Measurements from ENCODE around the gene LHFPL6. TPM values are rescaled to one million over a fixed set of nuclear protein-coding genes. Genes with fewer than 3 reads are reported as not detected.

Gene LHFPL6
- total and polyA plus RNA-seq, 10 of the 15 experiments (the other 5 are each of a cell fraction or from before 2014, with no cell fraction given) = 0.11 to 4.6 (median 0.41) TPM

- FAIRE-seq (peak; percentile 76), ATAC-seq (peak; percentile 98), DNase-seq (ENCODE audit: low read depth, low spot score) (peak; percentile 73)
- intact Hi-C loops (cut with micrococcal nuclease; ENCODE audit: unreplicated experiment) (loop anchor here (5.0 kb wide), 1 partner anchor 50 kb away; no protein-coding TSS in a partner anchor), in situ Hi-C loops (cut with MboI) (no loop called here)
- BruUV-seq (replicated peaks) = no TSS peak
- H3K9ac ChIP-seq (ENCODE audit: control insufficient read depth, insufficient read depth, low read length) = no peak overlapping the region
- H3K36me3 ChIP-seq (ENCODE audit: control insufficient read depth in 2 of 2, insufficient read depth in 2 of 2, low read length in 1 of 2) = no peaks in the 10 kb centered on the region
- H2AFZ ChIP-seq (ENCODE audit: control insufficient read depth, low read depth, low read length) = no peak overlapping the region
- H3K4me1 ChIP-seq (ENCODE audit: control insufficient read depth, insufficient read depth, low read length) = peaks cover 14% of the 10 kb centered on the region
- H3K79me2 ChIP-seq (ENCODE audit: control insufficient read depth, insufficient read depth, low read length) = no peaks in the 10 kb centered on the region
- no peaks in the 10 kb centered on the region for H4K20me1 ChIP-seq (ENCODE audit: control insufficient read depth, insufficient read depth)
- CTCF ChIA-PET = interaction anchor here (1.0 kb wide), 1 partner anchor 34 kb away, joined by 3 read pairs; no protein-coding TSS in a partner anchor
- no peak overlapping the region for H3K27ac ChIP-seq (ENCODE audit: control insufficient read depth, insufficient read depth)
- POLR2A ChIA-PET = interaction anchor here (0.6 kb wide), 1 partner anchor 73 kb away, joined by 4 read pairs; no protein-coding TSS in a partner anchor
- RAD21 ChIA-PET (ENCODE audit: unreplicated experiment) = interaction anchor here (1.2 kb wide), 1 partner anchor 268 kb away, joined by 3 read pairs; no protein-coding TSS in a partner anchor
- SMC1A ChIA-PET (ENCODE audit: uncharacterized antibody, unreplicated experiment) = interaction anchor here (0.7 to 2.1 kb wide), 3 partner anchors 10 to 304 kb away, joined by 3 to 6 read pairs (median 3); no protein-coding TSS in a partner anchor
- peak overlapping the region; percentile 28 for H3K4me2 ChIP-seq (ENCODE audit: control insufficient read depth, insufficient read depth)
- H3K4me3 ChIP-seq = no peak overlapping the region
- H3K9me3 ChIP-seq (replicated peaks; ENCODE audit: control insufficient read depth, insufficient read depth, low read length) = no peaks in the 10 kb centered on the region
- no peaks in the 10 kb centered on the region for H3K27me3 ChIP-seq (replicated peaks in 1 of 2; ENCODE audit: control insufficient read depth in 2 of 2, insufficient read depth in 2 of 2, low read length in 1 of 2)
- WGBS (ENCODE audit: insufficient coverage, insufficient replicate concordance, low lambda C conversion rate, missing lambda C conversion rate) = under 1% methylated on average over 16 of the region's 16 CpGs
- TF ChIP-seq RAD21 (IDR thresholded peaks at IDR 0.05; ENCODE audit: insufficient read depth, low read depth, low read length) = no peak
- no peak for TF ChIP-seq RAD51 (IDR thresholded peaks at IDR 0.05)
- TF ChIP-seq EGR1 (IDR thresholded peaks at IDR 0.05; ENCODE audit: borderline replicate concordance in 1 of 2, low read depth in 2 of 2, low read length in 2 of 2) = no peak
- peak; percentile 66 for TF ChIP-seq ATF7 (IDR thresholded peaks at IDR 0.05; ENCODE audit: low read depth)
- TF ChIP-seq FOS (IDR thresholded peaks at IDR 0.05; ENCODE audit: borderline replicate concordance, extremely low read depth, insufficient read length) = no peak
- TF ChIP-seq CBX5 (IDR thresholded peaks at IDR 0.05; ENCODE audit: low read depth) = peak; percentile 82; the same call in 1 of the 2 replicates
- no peak for TF ChIP-seq TCF12 (IDR thresholded peaks at IDR 0.05; ENCODE audit: low read depth, low read length)
- TF ChIP-seq ZBTB4 (CRISPR knock-in tag; IDR thresholded peaks at IDR 0.05) = no peak
- peak; percentile 88 for TF ChIP-seq NFIC (IDR thresholded peaks at IDR 0.05; ENCODE audit: low read depth, low read length)
- TF ChIP-seq EP300 (IDR thresholded peaks at IDR 0.05; ENCODE audit: borderline replicate concordance in 1 of 2, control insufficient read depth in 1 of 2, low read depth in 2 of 2, low read length in 2 of 2) = peak; percentile 6 to 90; a peak in 2 of 4 replicates
- TF ChIP-seq NBN (IDR thresholded peaks at IDR 0.05) = peak; percentile 47; the same call in 1 of the 2 replicates
- TF ChIP-seq BMI1 (IDR thresholded peaks at IDR 0.05; ENCODE audit: borderline replicate concordance) = peak; percentile 77; the same call in 1 of the 2 replicates
- TF ChIP-seq SREBF1 (IDR thresholded peaks at IDR 0.05; ENCODE audit: low read length) = no peak
- TF ChIP-seq FOXK2 (IDR thresholded peaks at IDR 0.05) = no peak
- peak; percentile 88 for TF ChIP-seq SMARCA5 (IDR thresholded peaks at IDR 0.05)
- TF ChIP-seq BACH1 (IDR thresholded peaks at IDR 0.05; ENCODE audit: borderline replicate concordance) = peak; percentile 86; the same call in 1 of the 2 replicates
- TF ChIP-seq IRF4 (IDR thresholded peaks at IDR 0.05; ENCODE audit: low read depth, low read length) = peak; percentile 78; the same call in 1 of the 2 replicates
- TF ChIP-seq SIN3A (IDR thresholded peaks at IDR 0.05; ENCODE audit: low read depth, low read length) = no peak
- peak; percentile 49; the same call in 1 of the 2 replicates for TF ChIP-seq CREB1 (IDR thresholded peaks at IDR 0.05; ENCODE audit: low read depth)
- peak; percentile 15 to 26; a peak in 1 of 4 replicates for TF ChIP-seq BHLHE40 (IDR thresholded peaks at IDR 0.05; ENCODE audit: borderline replicate concordance in 1 of 2, low read depth in 2 of 2, low read length in 1 of 2)
- TF ChIP-seq DPF2 (IDR thresholded peaks at IDR 0.05) = peak; percentile 91
- peak; percentile 30 for TF ChIP-seq SP1 (IDR thresholded peaks at IDR 0.05; ENCODE audit: low read depth, low read length)
These were observed 296.1 kb downstream of the LHFPL6 start for GRCh38 chr13:39306639-39307589.
